CD4-positive, alpha-beta memory T cell (primary cell): ENCODE measurements around the gene PGS1. TPM values are rescaled to one million over a fixed set of nuclear protein-coding genes. Genes with fewer than 3 reads are reported as not detected.

Source experiments
- CTCF ChIA-PET: fragments of 350-600 bp; sonication (Branson Sonifier 250); formaldehyde crosslinking; loops from one replicate; lab custom pipeline; 2021; ENCODE audit warnings: inconsistent platforms; ENCODE audit not compliant: partially characterized antibody; lab: Charles Lee
- POLR2A ChIA-PET: fragments of 350-600 bp; sonication (Branson Sonifier 250); formaldehyde crosslinking; loops from one replicate; lab custom pipeline; 2021; ENCODE audit not compliant: partially characterized antibody; lab: Charles Lee
- DNase-seq, 5 donors: peaks; one replicate each; pipeline versions ENCODE4 v3.0.0 to v3.0.0-alpha.2; 2020 to 2022; ENCODE audit warnings: mixed read lengths in 1 of 5
- H3K27ac ChIP-seq: one replicate; pipeline ENCODE4 v1.7.0; 2013; ENCODE audit warnings: low read depth, low read length
- H3K27me3 ChIP-seq: 2 replicates; pipeline ENCODE4 v1.7.0; 2013; ENCODE audit warnings: mild to moderate bottlenecking, low read length, moderate library complexity; ENCODE audit not compliant: insufficient read depth
- H3K36me3 ChIP-seq: 2 replicates; pipeline ENCODE4 v1.7.0; 2013; ENCODE audit warnings: mild to moderate bottlenecking, low read length, moderate library complexity; ENCODE audit not compliant: insufficient read depth
- H3K4me1 ChIP-seq: 2 replicates; pipeline ENCODE4 v1.7.0; 2013; ENCODE audit warnings: mild to moderate bottlenecking, low read length, moderate library complexity; ENCODE audit not compliant: insufficient read depth
- H3K4me3 ChIP-seq, 2 donors: one replicate each; pipeline ENCODE4 v1.7.0; 2013; ENCODE audit warnings: low read length in 2 of 2, mild to moderate bottlenecking in 1 of 2
- H3K9me3 ChIP-seq, 2 donors: one replicate each; pipeline ENCODE4 v1.7.0; 2013; ENCODE audit warnings: low read length in 2 of 2, control low read depth in 1 of 2; ENCODE audit not compliant: control insufficient read depth in 1 of 2
- H3K27ac Mint-ChIP-seq, 7 donors: one replicate each; pipeline ENCODE4 v1.8.0; 2020 to 2021; ENCODE audit warnings: mixed read lengths in 7 of 7, mild to moderate bottlenecking in 6 of 7, inconsistent platforms in 3 of 7, moderate library complexity in 3 of 7
- H3K27me3 Mint-ChIP-seq, 2 donors: one replicate each; pipeline ENCODE4 v1.8.0; 2020 to 2021; ENCODE audit warnings: mixed read lengths in 2 of 2
- H3K36me3 Mint-ChIP-seq, 2 donors: one replicate each; pipeline ENCODE4 v1.8.0; 2020 to 2021; ENCODE audit warnings: mixed read lengths in 2 of 2, inconsistent platforms in 1 of 2, mild to moderate bottlenecking in 1 of 2
- H3K4me1 Mint-ChIP-seq, 4 donors: one replicate each; pipeline ENCODE4 v1.8.0; 2020 to 2021; ENCODE audit warnings: mixed read lengths in 4 of 4, mild to moderate bottlenecking in 1 of 4
- H3K4me3 Mint-ChIP-seq, 8 donors: one replicate each; pipeline ENCODE4 v1.8.0; 2020 to 2021; ENCODE audit warnings: mixed read lengths in 8 of 8, mild to moderate bottlenecking in 7 of 8, moderate library complexity in 6 of 8, inconsistent platforms in 3 of 8
- H3K9me3 Mint-ChIP-seq, 8 donors: one replicate each; pipeline ENCODE4 v1.8.0; 2020 to 2021; ENCODE audit warnings: mixed read lengths in 8 of 8, mild to moderate bottlenecking in 5 of 8, inconsistent platforms in 3 of 8, moderate library complexity in 1 of 8
- intact Hi-C: fragments of 100-400 bp; cut with micrococcal nuclease; formaldehyde crosslinking; loops from one replicate; pipeline ENCODE4 v1.15.1; 2023
- polyA plus RNA-seq, 2 donors: library from polyadenylated mRNA; unstranded; fragments of 300-500 nt; fragmentation: Illumina TruSeq; gene quantifications; one replicate each; pipeline ENCODE4 v1.2.3, GENCODE V29; 2021
- total RNA-seq, 2 experiments: library from RNA; stranded (reverse); gene quantifications; one replicate each; pipeline ENCODE4 v1.2.3, GENCODE V29; 2021

Gene PGS1
- total and polyA plus RNA-seq, 4 experiments from 2014 or later = 33.9 to 84.8 (median 60.5) TPM

- H3K36me3 ChIP-seq = peaks cover 27% of the 10 kb centered on the region
- H3K4me1 ChIP-seq = no peaks in the 10 kb centered on the region
- Mint-ChIP-seq H3K27me3 (no peaks in the 10 kb centered on the region), H3K4me1 (no peaks in the 10 kb centered on the region), H3K4me3 (no peak overlapping the region), H3K27ac (no peak overlapping the region), H3K9me3 (no peaks in the 10 kb centered on the region), H3K36me3 (peaks cover 25 to 43% of the 10 kb centered on the region in 2 donors)
- H3K4me3 ChIP-seq = no peak overlapping the region
- ChIA-PET CTCF (interaction anchor here (0.7 kb wide), 1 partner anchor 394 kb away, joined by 3 read pairs; no protein-coding TSS in a partner anchor), POLR2A (interaction anchor here (0.6 kb wide), 1 partner anchor 50 kb away, joined by 3 read pairs; no protein-coding TSS in a partner anchor)
- DNase-seq = no peak
- H3K9me3 ChIP-seq = no peaks in the 10 kb centered on the region
- intact Hi-C loops = no loop called here
- H3K27me3 ChIP-seq = no peaks in the 10 kb centered on the region
- no peak overlapping the region for H3K27ac ChIP-seq
Observed at GRCh38 chr17:78428836-78429617, 50.6 kb downstream of the PGS1 start.

- no peak for DNase-seq
- no peak overlapping the region for H3K4me3 ChIP-seq
- peaks cover 21% of the 10 kb centered on the region for H3K36me3 ChIP-seq
- no peaks in the 10 kb centered on the region for H3K27me3 Mint-ChIP-seq
- H3K27ac ChIP-seq = no peak overlapping the region
- H3K4me1 Mint-ChIP-seq = no peaks in the 10 kb centered on the region
- ChIA-PET POLR2A (no interaction called here), CTCF (no interaction called here)
- H3K9me3 Mint-ChIP-seq = no peaks in the 10 kb centered on the region
- no peak overlapping the region for H3K4me3 Mint-ChIP-seq
- no peaks in the 10 kb centered on the region for H3K27me3 ChIP-seq
- intact Hi-C loops = no loop called here
- H3K4me1 ChIP-seq = no peaks in the 10 kb centered on the region
- peaks cover 20 to 39% of the 10 kb centered on the region in 2 donors for H3K36me3 Mint-ChIP-seq
- H3K9me3 ChIP-seq = no peaks in the 10 kb centered on the region
- H3K27ac Mint-ChIP-seq = peak overlapping the region in 1 of 7 donors; percentile 19
Observed at GRCh38 chr17:78429618-78429995, 51.2 kb downstream of the PGS1 start.

- Histone ChIP-seq H3K4me1 (no peaks in the 10 kb centered on the region), H3K9me3 (no peaks in the 10 kb centered on the region), H3K36me3 (peaks cover 9% of the 10 kb centered on the region), H3K27ac (no peak overlapping the region), H3K27me3 (no peaks in the 10 kb centered on the region), H3K4me3 (no peak overlapping the region)
- POLR2A ChIA-PET = interaction anchor here (1.1 kb wide), 1 partner anchor 14 kb away, joined by 3 read pairs; no protein-coding TSS in a partner anchor
- Mint-ChIP-seq H3K36me3 (peaks cover 15 to 31% of the 10 kb centered on the region in 2 donors), H3K27ac (peak overlapping the region in 1 of 7 donors; percentile 65), H3K4me3 (no peak overlapping the region), H3K4me1 (no peaks in the 10 kb centered on the region), H3K27me3 (no peaks in the 10 kb centered on the region), H3K9me3 (no peaks in the 10 kb centered on the region)
- intact Hi-C loops = no loop called here
- CTCF ChIA-PET = interaction anchor here (0.9 to 2.3 kb wide), 3 partner anchors 9 to 15 kb away, joined by 3 to 6 read pairs (median 3); no protein-coding TSS in a partner anchor
- no peak for DNase-seq
Observed at GRCh38 chr17:78430892-78431691, 52.6 kb downstream of the PGS1 start.

GRCh38 chr17:78431692-78431958 lies 53.2 kb downstream of the PGS1 start:
- CTCF ChIA-PET = interaction anchor here (1.4 to 2.3 kb wide), 2 partner anchors 10 to 15 kb away, joined by 3 to 6 read pairs; no protein-coding TSS in a partner anchor
- H3K27me3 Mint-ChIP-seq = no peaks in the 10 kb centered on the region
- H3K36me3 Mint-ChIP-seq = peaks cover 15 to 26% of the 10 kb centered on the region in 2 donors
- Histone ChIP-seq H3K9me3 (no peaks in the 10 kb centered on the region), H3K4me3 (no peak overlapping the region), H3K27me3 (no peaks in the 10 kb centered on the region), H3K36me3 (peaks cover 5% of the 10 kb centered on the region), H3K4me1 (no peaks in the 10 kb centered on the region), H3K27ac (no peak overlapping the region)
- DNase-seq = no peak
- no peak overlapping the region for H3K27ac Mint-ChIP-seq
- no peak overlapping the region for H3K4me3 Mint-ChIP-seq
- intact Hi-C loops = no loop called here
- no peaks in the 10 kb centered on the region for H3K9me3 Mint-ChIP-seq
- POLR2A ChIA-PET = interaction anchor here (1.1 kb wide), 1 partner anchor 15 kb away, joined by 3 read pairs; no protein-coding TSS in a partner anchor
- no peaks in the 10 kb centered on the region for H3K4me1 Mint-ChIP-seq

GRCh38 chr17:78432226-78433012 lies 54.0 kb downstream of the PGS1 start:
- Mint-ChIP-seq H3K9me3 (no peaks in the 10 kb centered on the region), H3K4me3 (no peak overlapping the region), H3K4me1 (peaks cover 0 to 1% (median 0%) of the 10 kb centered on the region in 4 donors), H3K27ac (no peak overlapping the region), H3K36me3 (peaks cover 12 to 18% of the 10 kb centered on the region in 2 donors), H3K27me3 (no peaks in the 10 kb centered on the region)
- ChIA-PET CTCF (interaction anchor here (2.3 kb wide), 1 partner anchor 10 kb away, joined by 6 read pairs; no protein-coding TSS in a partner anchor), POLR2A (interaction anchor here (1.1 kb wide), 1 partner anchor 16 kb away, joined by 3 read pairs; no protein-coding TSS in a partner anchor)
- Histone ChIP-seq H3K4me3 (no peak overlapping the region), H3K9me3 (no peaks in the 10 kb centered on the region), H3K27me3 (no peaks in the 10 kb centered on the region), H3K27ac (no peak overlapping the region), H3K36me3 (peaks cover 5% of the 10 kb centered on the region), H3K4me1 (no peaks in the 10 kb centered on the region)
- intact Hi-C loops = no loop called here
- no peak for DNase-seq

- no peaks in the 10 kb centered on the region for H3K9me3 ChIP-seq
- no peak overlapping the region for H3K4me3 ChIP-seq
- H3K27me3 ChIP-seq = no peaks in the 10 kb centered on the region
- no peaks in the 10 kb centered on the region for H3K9me3 Mint-ChIP-seq
- H3K36me3 Mint-ChIP-seq = peaks cover 12 to 16% of the 10 kb centered on the region in 2 donors
- H3K27ac ChIP-seq = no peak overlapping the region
- ChIA-PET POLR2A (no interaction called here), CTCF (interaction anchor here (2.3 kb wide), 1 partner anchor 11 kb away, joined by 6 read pairs; no protein-coding TSS in a partner anchor)
- H3K36me3 ChIP-seq = peaks cover 5% of the 10 kb centered on the region
- no peak for DNase-seq
- H3K27me3 Mint-ChIP-seq = no peaks in the 10 kb centered on the region
- H3K27ac Mint-ChIP-seq = no peak overlapping the region
- no peaks in the 10 kb centered on the region for H3K4me1 ChIP-seq
- peaks cover 0 to 1% (median 0%) of the 10 kb centered on the region in 4 donors for H3K4me1 Mint-ChIP-seq
- H3K4me3 Mint-ChIP-seq = no peak overlapping the region
- intact Hi-C loops = no loop called here
Observed at GRCh38 chr17:78433013-78433727, 54.7 kb downstream of the PGS1 start.
